GM12878 (cell line): ENCODE data around the gene NRM. TPM values are rescaled to one million over a fixed set of nuclear protein-coding genes. Genes with fewer than 3 reads are reported as not detected.
A peak's percentile ranks its signal among the peaks of the same experiment; 100 is the strongest.
"Not testable (repeated sequence)": the region's sequence is repeated elsewhere in the genome, so short reads cannot be mapped to it uniquely, and the experiment has no call there.

Source experiments
- ATAC-seq: fragments of 200-7000 bp; cut with Tn5 transposase; 3 replicates; pipeline ENCODE4 v1.9.1; 2020; ENCODE audit warnings: mild to moderate bottlenecking, moderate library complexity
- BruUV-seq: library from RNA; stranded (reverse); fragments of 400-500 nt; replicated peaks from 2 replicates; lab custom pipeline; 2021; lab: Mats Ljungman, UMichigan
- CTCF ChIA-PET: fragments of 300-600 bp; sonication (Branson Sonifier 250); formaldehyde crosslinking; extraction: SDS; loops from one replicate; lab custom pipeline; 2021; ENCODE audit warnings: inconsistent platforms; lab: Yijun Ruan, JAX
- POLR2A ChIA-PET: fragments of 350-600 bp; formaldehyde crosslinking; extraction: SDS; loops from one replicate; lab custom pipeline; 2021; ENCODE audit warnings: inconsistent platforms; lab: Charles Lee
- RAD21 ChIA-PET: fragments of 300-600 bp; sonication (Branson Sonifier 250); formaldehyde crosslinking; loops from one replicate; lab custom pipeline; 2023; ENCODE audit warnings: antibody characterized with exemption; ENCODE audit not compliant: unreplicated experiment; lab: Charles Lee
- SMC1A ChIA-PET: fragments of 300-600 bp; sonication (Branson Sonifier 250); formaldehyde crosslinking; loops from one replicate; lab custom pipeline; 2023; ENCODE audit not compliant: unreplicated experiment, uncharacterized antibody; lab: Charles Lee
- DNase-seq: peaks from one replicate; pipeline ENCODE4 v3.0.0-alpha.2; 2011; ENCODE audit warnings: low read depth, low spot score
- FAIRE-seq: peaks from 3 replicates; lab custom pipeline; 2011; peaks lifted over from hg19 to GRCh38; lab: Jason Lieb, UNC
- H2AFZ ChIP-seq: 2 replicates; pipeline ENCODE4 v1.6.0; 2011; ENCODE audit warnings: low read depth, low read length, control low read depth; ENCODE audit not compliant: control insufficient read depth
- H3K27ac ChIP-seq: 2 replicates; pipeline ENCODE4 v1.5.1; 2011; ENCODE audit warnings: control low read depth; ENCODE audit not compliant: control insufficient read depth, insufficient read depth
- H3K27me3 ChIP-seq, 2 experiments: replicated peaks in 1 of 2; 2 replicates each; pipeline versions ENCODE4 v1.6.0 to v1.6.1; 2011; ENCODE audit warnings: low read length in 1 of 2; ENCODE audit not compliant: control insufficient read depth in 2 of 2, insufficient read depth in 2 of 2
- H3K36me3 ChIP-seq, 2 experiments: 2 replicates each; pipeline ENCODE4 v1.5.1; 2011; ENCODE audit warnings: low read length in 1 of 2; ENCODE audit not compliant: control insufficient read depth in 2 of 2, insufficient read depth in 2 of 2
- H3K4me1 ChIP-seq: 2 replicates; pipeline ENCODE4 v1.6.1; 2011; ENCODE audit warnings: mild to moderate bottlenecking, low read length, moderate library complexity, mixed read lengths; ENCODE audit not compliant: control insufficient read depth, insufficient read depth
- H3K4me2 ChIP-seq: 2 replicates; pipeline ENCODE4 v1.6.0; 2011; ENCODE audit warnings: control low read depth; ENCODE audit not compliant: control insufficient read depth, insufficient read depth
- H3K4me3 ChIP-seq: fragments of 200-600 bp; sonication (generic); 2 replicates; pipeline ENCODE4 v1.5.1; 2016
- H3K79me2 ChIP-seq: 2 replicates; pipeline ENCODE4 v1.6.0; 2011; ENCODE audit warnings: low read length; ENCODE audit not compliant: control insufficient read depth, insufficient read depth
- H3K9ac ChIP-seq: 2 replicates; pipeline ENCODE4 v1.8.0; 2011; ENCODE audit warnings: low read length, control low read depth, mixed read lengths; ENCODE audit not compliant: control insufficient read depth, insufficient read depth
- H3K9me3 ChIP-seq: replicated peaks from 3 replicates; pipeline ENCODE4 v1.5.1; 2011; ENCODE audit warnings: mild to moderate bottlenecking, low read length; ENCODE audit not compliant: control insufficient read depth, insufficient read depth
- H4K20me1 ChIP-seq: 2 replicates; pipeline ENCODE4 v1.6.0; 2011; ENCODE audit not compliant: control insufficient read depth, insufficient read depth
- POLR2A ChIP-seq: IDR thresholded peaks from 2 replicates; pipeline ENCODE4 v1.6.1; 2011; ENCODE audit warnings: low read depth, mild to moderate bottlenecking, low read length
- POLR2AphosphoS5 ChIP-seq: IDR thresholded peaks from 2 replicates; pipeline ENCODE4 v1.6.1; 2011; ENCODE audit warnings: mild to moderate bottlenecking, low read length, inconsistent platforms
- WGBS: methylation state at CpG from one replicate; pipeline ENCODE4 v1.1.6; 2016; ENCODE audit warnings: low lambda C conversion rate; ENCODE audit not compliant: insufficient replicate concordance, insufficient coverage; ENCODE audit errors: missing lambda C conversion rate; 5-methylcytosine and 5-hydroxymethylcytosine counted together
- in situ Hi-C: fragments of 300-500 bp; cut with MboI; formaldehyde crosslinking; loops from 9 replicates; pipeline ENCODE4 v1.14.3; 2018; ENCODE audit warnings: mixed read lengths
- intact Hi-C: fragments of 100-400 bp; cut with micrococcal nuclease; formaldehyde crosslinking; loops from one replicate; pipeline ENCODE4 v1.14.2; 2022; ENCODE audit not compliant: unreplicated experiment
- polyA plus RNA-seq, 11 experiments: library from polyadenylated mRNA; depleted of rRNA in 4 of 11; unstranded in 6 of 11; stranded (reverse) in 5 of 11; fragments of >200 nt; fragmentation: Nextera tagmentation in 4 of 11; fragmentation: Illumina TruSeq in 1 of 11; extraction: Ambion mirVana in 4 of 11; extraction: Trizol in 1 of 11; gene quantifications; 1 replicate in 1 of 11; 2 replicates in 10 of 11; pipeline versions ENCODE4 v1.2.1 to v1.2.3, GENCODE V29; 2011 to 2016; ENCODE audit warnings: inconsistent platforms in 2 of 11, missing spikeins in 2 of 11, low read depth in 1 of 11
- total RNA-seq, 4 experiments: library from RNA; depleted of rRNA in 3 of 4; stranded (reverse); fragments of >200 nt in 3 of 4; fragmentation: Illumina TruSeq in 1 of 4; extraction: Trizol in 1 of 4; gene quantifications; 2 replicates each; pipeline versions ENCODE4 v1.2.1 to v1.2.3, GENCODE V29; 2013 to 2021

Gene NRM
- total and polyA plus RNA-seq, 10 of the 15 experiments (the other 5 are each of a cell fraction or from before 2014, with no cell fraction given) = 15.4 to 46.7 (median 29.0) TPM

DNA sequence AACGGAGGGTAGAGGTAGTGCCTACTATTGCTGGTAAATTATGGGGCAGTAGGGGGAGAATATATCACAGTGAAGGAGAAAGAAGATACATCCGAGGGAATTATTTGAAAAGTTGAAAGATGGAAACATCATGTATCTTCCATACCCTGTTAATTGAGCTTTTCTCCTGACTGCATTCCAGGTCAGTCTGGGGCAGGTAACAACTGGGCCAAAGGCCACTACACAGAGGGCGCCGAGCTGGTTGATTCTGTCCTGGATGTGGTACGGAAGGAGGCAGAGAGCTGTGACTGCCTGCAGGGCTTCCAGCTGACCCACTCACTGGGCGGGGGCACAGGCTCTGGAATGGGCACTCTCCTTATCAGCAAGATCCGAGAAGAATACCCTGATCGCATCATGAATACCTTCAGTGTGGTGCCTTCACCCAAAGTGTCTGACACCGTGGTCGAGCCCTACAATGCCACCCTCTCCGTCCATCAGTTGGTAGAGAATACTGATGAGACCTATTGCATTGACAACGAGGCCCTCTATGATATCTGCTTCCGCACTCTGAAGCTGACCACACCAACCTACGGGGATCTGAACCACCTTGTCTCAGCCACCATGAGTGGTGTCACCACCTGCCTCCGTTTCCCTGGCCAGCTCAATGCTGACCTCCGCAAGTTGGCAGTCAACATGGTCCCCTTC, 32.5 kb upstream of the NRM start:
- BruUV-seq, in situ Hi-C loops: not testable (repeated sequence)
- H3K9ac ChIP-seq = peak overlapping the region; percentile 86
- H3K4me2 ChIP-seq = peak overlapping the region; percentile 81
- ChIA-PET RAD21 (interaction anchor here (1.0 to 11.2 kb wide), 9 partner anchors 9 to 190 kb away, joined by 4 to 209 read pairs (median 10); partner anchors contain the start of genes DHX16 and VARS2), SMC1A (interaction anchor here (0.6 to 17.7 kb wide), 13 partner anchors 8 to 364 kb away, joined by 3 to 265 read pairs (median 4); partner anchors contain the start of genes DHX16 and MRPS18B)
- TF ChIP-seq POLR2AphosphoS5 (0 out of 2 replicates have a peak, but pooled peaks have one; percentile 27), POLR2A (peak; percentile 17; the same call in 1 of the 2 replicates)
- TF ChIP-seq, all 136 proteins: peak for 2; not testable (repeated sequence) for 134
- WGBS = 43% methylated on average over 16 of the region's 16 CpGs
- H2AFZ ChIP-seq, H4K20me1 ChIP-seq, ATAC-seq, H3K27ac ChIP-seq, intact Hi-C loops, DNase-seq, H3K9me3 ChIP-seq, H3K27me3 ChIP-seq: not testable (repeated sequence)
- Histone ChIP-seq H3K4me3 (peak overlapping the region; percentile 88), H3K36me3 (peaks cover 21 to 24% of the 10 kb centered on the region in 2 experiments), H3K79me2 (peaks cover 69% of the 10 kb centered on the region), H3K4me1 (peaks cover 12% of the 10 kb centered on the region)
- POLR2A ChIA-PET = interaction anchor here (0.5 to 11.6 kb wide), 6 partner anchors 14 to 158 kb away, joined by 4 to 200 read pairs (median 12); partner anchors contain the start of gene NRM
- peak; percentile 44 for FAIRE-seq
- CTCF ChIA-PET = interaction anchor here (0.6 to 22.7 kb wide), 21 partner anchors 8 to 239 kb away, joined by 3 to 487 read pairs (median 5); partner anchors contain the start of genes DHX16, NRM and VARS2
